ENCODE data around the gene PQBP1. TPM values are rescaled to one million over a fixed set of nuclear protein-coding genes. Genes with fewer than 3 reads are reported as not detected.

Gene PQBP1
- total RNA-seq, 1 experiment from 2014 or later: 110 TPM

GRCh38 chrX:48919947-48920717, 22.4 kb downstream of the PQBP1 start:
- Mint-ChIP-seq H3K4me3 (ENCODE audit: low read depth, unreplicated experiment) (peak overlapping the region; percentile 97), H3K9me3 (ENCODE audit: low read depth, unreplicated experiment) (no peaks in the 10 kb centered on the region), H3K4me1 (ENCODE audit: low read depth, unreplicated experiment) (peaks cover 17% of the 10 kb centered on the region), H3K27me3 (ENCODE audit: unreplicated experiment) (no peaks in the 10 kb centered on the region), H3K27ac (ENCODE audit: unreplicated experiment) (no peak overlapping the region), H3K36me3 (ENCODE audit: insufficient read depth, unreplicated experiment) (peaks cover 42% of the 10 kb centered on the region)
- DNase-seq: no peak
- BruUV-seq (replicated peaks): no TSS peak
- intact Hi-C loops (cut with micrococcal nuclease; ENCODE audit: unreplicated experiment): loop anchor here (2.0 to 10.0 kb wide), 3 partner anchors 55 to 121 kb away; partner anchors contain the start of gene HDAC6
- TF ChIP-seq CTCF (IDR thresholded peaks at IDR 0.05; ENCODE audit: unreplicated experiment): no peak
- CTCF ChIA-PET: interaction anchor here (0.6 kb wide), 1 partner anchor 224 kb away, joined by 3 read pairs; no protein-coding TSS in a partner anchor

GRCh38 chrX:48920718-48921104, 23.0 kb downstream of the PQBP1 start:
- no peaks in the 10 kb centered on the region for H3K27me3 Mint-ChIP-seq (ENCODE audit: unreplicated experiment)
- peaks cover 17% of the 10 kb centered on the region for H3K4me1 Mint-ChIP-seq (ENCODE audit: low read depth, unreplicated experiment)
- H3K9me3 Mint-ChIP-seq (ENCODE audit: low read depth, unreplicated experiment): no peaks in the 10 kb centered on the region
- no peak for TF ChIP-seq CTCF (IDR thresholded peaks at IDR 0.05; ENCODE audit: unreplicated experiment)
- DNase-seq: no peak
- CTCF ChIA-PET: interaction anchor here (0.6 kb wide), 1 partner anchor 225 kb away, joined by 3 read pairs; no protein-coding TSS in a partner anchor
- no peak overlapping the region for H3K4me3 Mint-ChIP-seq (ENCODE audit: low read depth, unreplicated experiment)
- peaks cover 46% of the 10 kb centered on the region for H3K36me3 Mint-ChIP-seq (ENCODE audit: insufficient read depth, unreplicated experiment)
- intact Hi-C loops (cut with micrococcal nuclease; ENCODE audit: unreplicated experiment): no loop called here
- BruUV-seq (replicated peaks): no TSS peak
- H3K27ac Mint-ChIP-seq (ENCODE audit: unreplicated experiment): no peak overlapping the region

- peaks cover 34% of the 10 kb centered on the region for H3K36me3 Mint-ChIP-seq (ENCODE audit: insufficient read depth, unreplicated experiment)
- H3K27me3 Mint-ChIP-seq (ENCODE audit: unreplicated experiment): no peaks in the 10 kb centered on the region
- H3K4me3 Mint-ChIP-seq (ENCODE audit: low read depth, unreplicated experiment): no peak overlapping the region
- H3K27ac Mint-ChIP-seq (ENCODE audit: unreplicated experiment): no peak overlapping the region
- no peak for TF ChIP-seq CTCF (IDR thresholded peaks at IDR 0.05; ENCODE audit: unreplicated experiment)
- peaks cover 8% of the 10 kb centered on the region for H3K4me1 Mint-ChIP-seq (ENCODE audit: low read depth, unreplicated experiment)
- CTCF ChIA-PET: no interaction called here
- BruUV-seq (replicated peaks): no TSS peak
- intact Hi-C loops (cut with micrococcal nuclease; ENCODE audit: unreplicated experiment): no loop called here
- no peaks in the 10 kb centered on the region for H3K9me3 Mint-ChIP-seq (ENCODE audit: low read depth, unreplicated experiment)
- DNase-seq: no peak
Measured at GRCh38 chrX:48923771-48924170, 26.0 kb downstream of the PQBP1 start.

GRCh38 chrX:48924270-48924669, 26.5 kb downstream of the PQBP1 start:
- peaks cover 8% of the 10 kb centered on the region for H3K4me1 Mint-ChIP-seq (ENCODE audit: low read depth, unreplicated experiment)
- no peak for TF ChIP-seq CTCF (IDR thresholded peaks at IDR 0.05; ENCODE audit: unreplicated experiment)
- H3K36me3 Mint-ChIP-seq (ENCODE audit: insufficient read depth, unreplicated experiment): peaks cover 29% of the 10 kb centered on the region
- peak overlapping the region; percentile 39 for H3K27ac Mint-ChIP-seq (ENCODE audit: unreplicated experiment)
- no peaks in the 10 kb centered on the region for H3K27me3 Mint-ChIP-seq (ENCODE audit: unreplicated experiment)
- intact Hi-C loops (cut with micrococcal nuclease; ENCODE audit: unreplicated experiment): no loop called here
- DNase-seq: no peak
- no TSS peak for BruUV-seq (replicated peaks)
- CTCF ChIA-PET: no interaction called here
- no peaks in the 10 kb centered on the region for H3K9me3 Mint-ChIP-seq (ENCODE audit: low read depth, unreplicated experiment)
- H3K4me3 Mint-ChIP-seq (ENCODE audit: low read depth, unreplicated experiment): no peak overlapping the region

All from Calu3 (cell line).